Inflammatory macrophage treated with lipopolysaccharide for 1 hour (primary cell): Measurements from ENCODE around the gene PTGDS.

ENCODE experiments used
- DNase-seq, 2 donors: peaks; one replicate each; pipeline ENCODE4 v3.0.0-alpha.2; 2020 to 2022

Gene PTGDS

DNA sequence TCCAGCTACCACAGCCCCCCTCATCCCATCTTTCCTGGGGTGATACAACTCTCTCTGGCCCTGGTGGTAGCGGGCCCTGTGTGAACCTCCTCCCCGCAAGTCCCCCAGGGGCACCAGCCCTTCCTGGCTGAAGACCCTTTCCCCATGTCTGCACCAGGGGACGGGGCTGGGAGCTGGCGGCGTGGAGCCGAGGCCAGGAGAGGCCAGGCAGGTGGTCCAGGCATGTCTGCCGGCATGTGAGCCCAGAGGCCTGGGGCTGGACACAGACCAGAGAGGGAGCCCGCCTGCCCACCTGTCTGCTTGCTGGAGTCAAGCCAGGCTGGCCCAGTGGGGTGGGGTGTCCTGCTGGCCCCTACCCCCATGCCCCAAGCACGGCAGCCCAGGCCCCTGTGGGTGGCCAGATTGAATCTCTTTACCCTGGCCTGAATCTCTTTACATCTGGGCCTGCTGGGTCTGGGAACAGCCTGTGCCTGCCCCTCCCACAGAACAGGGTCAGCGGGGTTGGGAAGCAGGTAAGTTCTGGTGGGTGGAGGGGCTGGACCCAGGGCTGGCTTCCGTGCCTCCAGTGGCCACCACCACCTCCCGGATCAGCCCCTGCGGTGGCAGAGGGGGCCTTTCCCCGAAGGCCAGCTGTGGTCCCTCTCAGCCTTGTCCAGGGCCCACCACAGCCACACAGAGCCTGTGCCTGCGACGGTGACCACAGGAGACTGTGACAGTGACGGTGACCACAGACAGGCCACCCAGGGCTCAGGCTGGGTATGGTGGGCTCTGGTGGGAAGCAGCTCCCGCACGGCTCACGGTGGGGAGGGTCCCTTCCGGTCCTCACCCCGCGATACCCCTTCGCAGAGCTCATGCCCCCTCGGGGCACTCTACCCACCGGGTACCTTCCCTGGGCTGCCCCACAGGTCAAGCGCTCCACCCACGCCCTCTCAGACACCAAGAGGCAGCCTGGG lies 18.1 kb upstream of the PTGDS start:
- no peak for DNase-seq

GRCh38 chr9:136960212-136960937 lies 16.9 kb upstream of the PTGDS start:
- no peak for DNase-seq

GRCh38 chr9:136960938-136961275 lies 16.4 kb upstream of the PTGDS start:
- DNase-seq: no peak

DNA sequence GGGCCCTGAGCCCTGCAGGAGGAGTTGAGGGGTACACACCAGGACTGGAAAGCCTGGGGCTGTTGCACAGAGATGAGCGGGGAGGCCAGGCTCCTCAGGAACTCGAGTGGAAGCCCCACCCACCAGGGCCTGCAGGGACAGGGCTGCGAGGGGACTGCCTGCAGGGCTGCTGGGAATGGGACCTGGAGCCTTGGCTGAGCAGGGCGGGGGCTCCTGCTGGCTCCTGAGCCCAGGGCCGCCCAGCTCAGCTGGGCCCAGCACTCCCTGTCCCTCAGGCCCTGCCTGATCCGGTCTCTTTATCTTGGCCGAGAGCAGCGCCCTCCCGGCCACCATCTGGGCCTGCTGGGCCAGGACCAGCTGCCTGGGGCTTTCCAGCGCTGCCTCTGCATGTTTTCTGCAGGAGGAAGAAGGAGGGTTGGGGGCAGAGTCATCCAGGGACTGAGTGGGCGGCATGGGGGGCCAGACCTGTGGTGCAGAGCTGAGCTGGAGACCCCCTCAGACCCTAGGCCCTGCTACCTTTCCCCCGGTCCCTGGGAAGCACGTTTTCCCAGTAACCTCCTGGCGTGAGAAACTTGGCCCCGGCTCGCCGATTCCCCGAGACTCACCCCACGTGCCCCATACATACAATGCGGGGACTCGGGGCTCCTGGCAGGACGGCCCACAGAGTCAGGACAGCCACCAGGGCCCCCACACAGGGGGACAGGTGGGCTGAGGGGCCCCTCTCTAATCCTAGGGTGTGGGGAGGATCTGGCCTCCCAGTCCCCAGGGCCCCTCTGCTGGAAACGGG lies 15.8 kb upstream of the PTGDS start:
- no peak for DNase-seq

GRCh38 chr9:136962163-136962562 lies 15.1 kb upstream of the PTGDS start:
- DNase-seq: no peak

GRCh38 chr9:136962701-136963248 lies 14.5 kb upstream of the PTGDS start:
- DNase-seq: no peak

DNA sequence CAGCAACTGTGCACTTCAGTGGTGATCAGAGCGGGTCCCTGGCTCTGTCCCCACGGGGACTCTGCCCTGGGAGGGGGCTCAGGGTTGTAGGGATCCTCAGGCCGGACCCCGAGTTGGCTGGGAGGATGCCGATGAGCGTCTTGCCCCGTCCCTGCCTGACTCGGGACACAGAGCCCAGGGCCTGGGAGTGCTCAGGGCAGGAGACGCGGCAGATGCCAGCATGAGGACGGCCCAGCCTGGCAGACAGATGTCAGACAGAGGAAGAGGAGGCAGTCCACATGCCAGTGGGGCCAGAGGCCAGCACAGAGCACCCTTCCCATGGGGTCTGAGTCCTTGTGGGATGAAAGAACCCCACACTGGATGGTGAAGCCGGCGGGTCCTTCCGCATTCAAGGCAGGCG lies 14.0 kb upstream of the PTGDS start:
- DNase-seq: no peak

DNA sequence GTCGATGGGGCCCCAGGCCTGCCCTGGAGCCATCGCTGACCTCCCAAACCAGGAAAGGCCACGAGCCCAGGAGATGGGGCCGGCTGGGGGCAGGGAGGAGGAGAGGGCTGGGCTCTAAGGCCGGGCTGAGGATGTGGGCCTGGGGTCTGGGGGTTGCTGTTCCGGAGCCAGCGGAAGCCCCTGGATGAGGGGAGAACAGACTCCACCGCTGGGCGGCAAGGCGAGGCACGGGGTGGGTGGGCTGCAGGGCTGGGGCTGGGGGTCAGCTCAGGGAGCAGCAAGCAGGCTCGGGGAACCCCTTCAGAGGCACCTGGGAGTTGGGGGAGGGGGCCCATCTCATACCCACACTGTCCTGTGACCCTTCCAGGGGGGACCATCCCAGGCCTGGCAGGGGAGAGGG lies 13.6 kb upstream of the PTGDS start:
- no peak for DNase-seq

DNA sequence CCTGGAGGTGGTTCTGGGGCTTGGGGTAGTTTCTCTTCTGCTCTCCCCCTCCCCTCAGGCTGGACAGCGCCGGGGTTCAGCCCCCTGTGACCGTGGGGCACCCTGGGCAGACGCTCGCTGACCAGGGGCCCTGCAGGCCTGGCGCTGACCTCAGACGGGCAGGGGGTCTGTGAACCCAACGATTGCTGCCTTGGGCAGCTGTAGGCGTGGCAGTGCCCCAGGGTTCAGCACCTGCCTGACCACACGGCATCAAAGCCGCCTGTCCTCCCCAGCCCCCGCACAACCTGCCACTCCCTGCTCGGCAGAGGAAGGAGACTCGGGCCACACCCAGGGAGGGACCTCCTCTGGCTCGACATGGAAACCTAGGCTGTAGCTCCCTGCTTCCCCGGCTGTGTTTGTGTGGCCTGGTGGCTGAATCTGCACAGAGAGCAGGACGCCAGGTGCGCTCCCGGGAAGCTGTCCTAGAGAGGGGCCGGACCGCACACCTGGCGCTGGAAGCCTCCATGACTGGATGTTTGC lies 13.1 kb upstream of the PTGDS start:
- no peak for DNase-seq

DNA sequence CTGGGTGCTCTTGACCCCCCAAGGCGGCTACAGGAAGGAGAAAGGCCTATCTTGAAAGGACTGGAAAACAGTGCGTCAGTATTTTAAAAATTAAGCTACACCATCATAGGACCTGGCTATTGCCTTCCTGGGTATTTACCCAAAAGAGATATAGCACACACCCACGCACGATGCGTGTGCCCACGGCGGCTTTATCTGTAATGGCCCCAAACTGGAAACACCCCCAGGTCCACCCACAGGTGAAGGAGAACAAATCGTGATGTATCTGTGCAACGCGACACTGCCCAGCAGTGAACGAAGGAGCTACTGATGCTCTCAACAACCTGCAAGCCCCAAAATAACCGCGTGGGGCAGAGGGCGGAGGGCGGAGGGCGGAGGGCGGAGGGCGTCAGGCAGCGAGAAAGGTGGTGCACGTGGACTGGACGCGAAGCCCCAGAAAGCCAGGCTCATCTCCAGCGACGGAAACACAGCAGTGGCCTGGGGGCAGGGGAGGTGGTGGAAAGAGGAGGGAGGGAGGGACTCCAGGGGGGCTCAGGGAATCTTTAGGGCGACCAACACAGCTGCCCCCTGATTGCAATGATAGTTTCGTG lies 12.4 kb upstream of the PTGDS start:
- no peak for DNase-seq

DNA sequence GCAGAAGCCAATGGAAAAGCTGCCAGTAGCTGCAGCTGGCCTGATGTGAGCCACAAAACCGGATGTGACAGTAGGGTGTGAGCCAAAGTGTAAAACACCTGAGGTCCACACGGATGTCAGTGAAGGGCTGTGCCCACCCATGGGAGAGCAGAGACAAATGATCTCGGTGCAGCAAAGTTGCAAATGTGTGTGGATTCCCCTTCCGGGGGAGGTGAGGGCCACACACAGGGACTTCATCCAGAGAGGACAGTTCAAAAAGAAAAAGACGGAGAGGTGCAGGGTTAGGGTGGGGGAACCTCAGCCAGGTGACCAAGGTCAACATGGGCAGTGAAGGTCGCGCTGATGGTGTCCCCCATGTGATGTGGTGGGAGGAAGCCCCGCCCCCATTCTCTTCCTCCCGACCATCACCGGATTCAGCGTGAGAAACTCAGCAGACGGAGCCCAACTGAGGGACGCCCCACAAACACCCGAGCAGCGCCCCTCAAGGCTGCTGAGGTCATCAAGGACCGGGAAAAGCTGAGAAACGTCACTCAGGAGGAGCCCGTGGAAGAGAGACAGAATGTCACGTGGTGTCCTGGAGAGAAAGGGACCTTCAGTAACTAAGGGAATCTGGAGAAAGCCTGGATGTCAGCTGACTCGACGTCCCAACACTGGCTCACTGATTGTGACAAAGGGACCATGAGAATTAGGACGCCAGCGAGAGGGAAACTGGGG lies 11.4 kb upstream of the PTGDS start:
- DNase-seq: peak; percentile 49 to 71

DNA sequence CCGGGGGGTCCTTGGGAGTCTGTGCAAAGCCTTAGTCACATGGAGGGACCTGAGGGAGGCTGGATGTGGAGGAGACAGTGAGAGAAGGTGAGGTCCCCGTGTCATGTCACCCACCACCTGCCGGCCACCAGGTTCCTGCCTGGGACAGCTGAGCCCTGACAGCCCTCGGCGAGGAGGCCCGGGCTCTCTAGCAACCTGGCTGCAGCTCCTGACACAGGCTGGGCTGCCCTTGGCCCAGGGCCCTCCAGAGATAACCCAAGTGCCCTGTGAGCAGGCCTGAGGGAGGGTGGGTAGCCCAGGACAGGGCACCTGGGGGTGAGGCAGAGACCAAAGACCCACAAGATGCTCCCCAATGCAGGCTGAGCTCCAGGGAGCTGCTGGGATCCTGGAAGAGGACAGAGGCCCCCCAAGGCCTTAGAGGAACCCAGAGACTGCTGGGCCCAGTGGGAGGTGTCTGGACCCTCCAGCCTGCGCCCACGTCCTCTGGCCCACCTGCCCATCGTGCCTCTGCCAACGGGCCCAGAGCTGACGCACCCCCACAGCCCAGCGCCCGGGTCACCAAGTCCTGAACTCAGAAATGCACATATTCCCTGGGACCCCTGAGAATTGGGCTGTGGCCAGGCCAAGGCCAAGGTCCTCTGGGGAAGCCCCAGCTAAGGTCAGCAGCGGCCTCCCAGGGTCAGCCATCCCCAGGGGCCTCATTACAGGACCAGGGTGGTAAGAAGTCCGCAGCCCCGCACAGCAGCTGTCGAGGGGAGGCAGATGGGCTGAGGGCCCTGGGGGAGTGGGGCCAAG lies 8.8 kb upstream of the PTGDS start:
- DNase-seq: no peak

DNA sequence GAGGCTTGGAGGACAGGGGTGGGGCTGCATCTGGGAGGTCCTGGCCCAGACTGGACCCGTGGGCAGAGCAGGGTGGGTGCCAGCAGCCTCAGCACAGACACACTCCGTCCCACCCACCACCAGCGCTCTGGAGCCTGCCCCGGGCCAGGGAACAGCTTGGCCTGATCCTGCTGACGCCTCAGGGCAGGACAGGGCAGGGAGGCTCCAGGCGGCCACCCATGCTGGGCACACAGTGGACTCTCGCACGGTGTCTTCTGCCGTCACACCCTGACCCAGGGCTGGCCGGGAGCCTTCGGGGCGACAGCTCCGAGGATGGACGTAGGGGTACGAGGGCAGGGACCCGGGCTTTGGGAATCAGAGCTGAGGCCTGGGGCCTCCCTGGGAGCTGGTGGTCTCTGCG lies 8.2 kb upstream of the PTGDS start:
- DNase-seq: no peak

DNA sequence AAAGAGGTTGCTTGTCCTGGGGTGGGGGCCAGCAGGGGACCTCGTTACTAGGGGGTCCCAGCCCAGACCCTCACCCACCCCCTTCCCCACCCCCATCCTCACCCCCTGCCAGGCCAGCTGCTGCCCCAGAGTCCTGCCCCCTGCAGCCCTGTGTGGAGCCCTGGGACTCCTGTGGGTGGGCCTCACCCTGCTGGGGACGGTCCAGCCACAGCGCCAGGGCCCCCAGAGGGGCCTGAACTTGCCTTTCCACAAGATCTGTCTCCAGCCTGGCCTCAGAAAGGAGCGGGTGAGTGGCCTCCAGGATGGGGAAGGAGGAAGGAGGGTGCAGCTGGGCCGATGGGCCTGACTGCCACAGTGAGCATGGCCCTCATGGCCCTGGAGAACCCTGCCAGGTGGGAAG lies 7.5 kb upstream of the PTGDS start:
- DNase-seq: no peak

DNA sequence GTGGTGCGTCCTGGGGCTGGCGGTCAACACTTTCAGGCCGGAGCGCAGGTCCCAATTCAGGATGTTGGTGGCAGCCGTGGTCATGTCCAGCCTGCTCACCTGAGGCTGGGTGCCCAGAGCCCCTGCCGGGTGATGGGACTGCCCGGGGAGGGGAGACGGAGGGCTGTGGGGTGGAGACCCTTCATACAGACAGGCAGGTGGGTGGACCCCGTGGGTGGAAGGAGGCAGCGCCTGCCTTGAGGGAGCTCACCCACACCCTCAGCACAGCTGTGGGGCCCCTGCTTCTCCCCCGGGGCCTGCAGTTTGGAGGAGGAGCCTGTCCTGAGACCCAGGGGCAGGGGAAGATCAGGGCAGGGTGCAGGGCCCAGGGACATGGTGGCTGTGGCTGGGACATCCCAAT lies 6.9 kb upstream of the PTGDS start:
- DNase-seq: no peak

- DNase-seq: no peak
These were observed 5.6 kb upstream of the PTGDS start for GRCh38 chr9:136971746-136972145.

DNA sequence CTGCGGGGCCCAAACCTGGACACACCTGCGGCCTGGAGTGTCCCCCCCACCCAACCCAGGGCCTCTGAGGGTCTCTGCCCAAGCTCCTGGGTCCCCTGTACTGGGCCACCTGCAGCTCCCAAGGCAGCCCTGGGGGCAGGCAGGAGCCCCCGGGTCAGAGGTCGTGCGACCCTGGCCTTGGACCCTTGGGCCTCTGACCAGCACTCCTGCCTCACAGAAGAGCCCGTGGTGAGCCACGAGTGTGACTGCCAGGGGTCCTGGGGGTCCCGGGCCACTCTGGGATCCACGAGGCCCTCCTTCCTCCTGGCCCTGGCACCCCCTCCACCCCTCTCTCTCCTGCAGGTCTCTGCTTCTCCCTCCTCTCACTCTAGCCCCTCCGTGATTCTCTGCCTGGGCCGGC lies 5.0 kb upstream of the PTGDS start:
- DNase-seq: no peak

GRCh38 chr9:136972743-136973142 lies 4.6 kb upstream of the PTGDS start:
- no peak for DNase-seq

DNA sequence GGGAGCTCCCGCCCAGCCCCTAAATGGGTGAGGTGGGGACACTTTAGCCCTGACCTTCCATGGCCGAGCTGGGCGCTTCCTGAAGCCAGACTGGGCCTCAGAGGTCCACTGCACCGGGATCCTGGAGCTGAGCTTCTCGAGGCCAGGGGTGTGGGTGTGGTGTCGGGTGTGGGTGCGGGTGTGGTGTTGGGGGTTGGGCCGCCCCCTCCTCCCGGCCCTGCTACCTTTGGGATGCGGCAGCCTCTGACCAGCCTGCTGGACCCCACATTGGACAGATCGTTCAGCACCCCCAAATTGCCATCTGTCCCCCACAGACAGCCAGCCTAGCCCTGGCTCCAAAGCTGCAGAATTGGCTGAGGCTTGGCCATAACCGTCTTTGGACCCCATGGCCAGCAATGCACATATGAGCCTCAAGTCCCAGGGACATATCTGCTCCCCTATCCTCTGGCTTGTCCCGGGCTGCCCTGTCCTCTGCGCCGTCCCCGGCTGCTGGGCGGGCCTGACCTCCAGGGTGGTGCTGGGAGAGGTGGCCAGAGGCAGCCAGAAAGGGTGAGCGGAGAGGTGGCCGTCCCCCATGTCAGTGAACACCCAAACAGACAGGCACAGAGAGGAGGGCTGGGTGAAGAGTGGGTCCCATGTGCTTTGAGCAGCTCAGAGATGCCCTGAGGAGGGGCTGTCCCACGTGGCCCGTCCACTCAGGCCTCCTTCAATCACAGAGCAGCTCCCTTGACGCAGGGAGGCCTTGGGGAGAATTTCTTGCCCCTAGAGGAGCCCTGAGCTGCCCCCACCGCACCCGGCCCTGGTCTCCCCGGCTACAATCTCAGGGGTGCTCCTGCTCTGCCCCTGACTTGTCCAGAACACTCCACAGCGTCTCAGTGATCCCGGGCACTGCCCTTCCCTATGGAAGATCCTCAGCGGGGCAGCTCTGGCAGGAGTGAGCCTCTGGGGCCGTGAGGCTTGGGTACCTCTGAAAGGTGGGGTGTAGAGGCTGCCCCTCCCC lies 3.4 kb upstream of the PTGDS start:
- no peak for DNase-seq
